ENCODE data around the gene XXYLT1. TPM values are rescaled to one million over a fixed set of nuclear protein-coding genes. Genes with fewer than 3 reads are reported as not detected.

Gene XXYLT1
- total and polyA plus RNA-seq, 10 of the 15 experiments (the other 5 are each of a cell fraction or from before 2014, with no cell fraction given), result 1.2 to 14.2 (median 9.3) TPM

- no peaks in the 10 kb centered on the region; a peak in 1 of 4 replicates for H3K27me3 ChIP-seq (replicated peaks in 1 of 2; ENCODE audit: control insufficient read depth in 2 of 2, insufficient read depth in 2 of 2, low read length in 1 of 2)
- FAIRE-seq (no peak), ATAC-seq (no peak), DNase-seq (ENCODE audit: low read depth, low spot score) (no peak)
- SMC1A ChIA-PET (ENCODE audit: uncharacterized antibody, unreplicated experiment), result no interaction called here
- 33% methylated on average over 11 of the region's 11 CpGs for WGBS (ENCODE audit: insufficient coverage, insufficient replicate concordance, low lambda C conversion rate, missing lambda C conversion rate)
- no peak overlapping the region for H3K9ac ChIP-seq (ENCODE audit: control insufficient read depth, insufficient read depth, low read length)
- POLR2A ChIA-PET, result no interaction called here
- no peaks in the 10 kb centered on the region for H3K36me3 ChIP-seq (ENCODE audit: control insufficient read depth in 2 of 2, insufficient read depth in 2 of 2, low read length in 1 of 2)
- no peak overlapping the region for H3K4me3 ChIP-seq
- H3K79me2 ChIP-seq (ENCODE audit: control insufficient read depth, insufficient read depth, low read length), result no peaks in the 10 kb centered on the region
- in situ Hi-C loops (cut with MboI) (no loop called here), intact Hi-C loops (cut with micrococcal nuclease; ENCODE audit: unreplicated experiment) (no loop called here)
- no peak overlapping the region for H3K27ac ChIP-seq (ENCODE audit: control insufficient read depth, insufficient read depth)
- H3K4me2 ChIP-seq (ENCODE audit: control insufficient read depth, insufficient read depth), result no peak overlapping the region
- no peak overlapping the region for H2AFZ ChIP-seq (ENCODE audit: control insufficient read depth, low read depth, low read length)
- CTCF ChIA-PET, result no interaction called here
- no peaks in the 10 kb centered on the region for H3K4me1 ChIP-seq (ENCODE audit: control insufficient read depth, insufficient read depth, low read length)
- no peaks in the 10 kb centered on the region for H4K20me1 ChIP-seq (ENCODE audit: control insufficient read depth, insufficient read depth)
- RAD21 ChIA-PET (ENCODE audit: unreplicated experiment), result no interaction called here
- H3K9me3 ChIP-seq (replicated peaks; ENCODE audit: control insufficient read depth, insufficient read depth, low read length), result no peaks in the 10 kb centered on the region
- TF ChIP-seq MEF2B (IDR thresholded peaks at IDR 0.05; ENCODE audit: partially characterized antibody, poor library complexity, severe bottlenecking) (no peak), STAT3 (IDR thresholded peaks at IDR 0.05; ENCODE audit: low read depth, low read length) (no peak), RELA (IDR thresholded peaks at IDR 0.05; ENCODE audit: borderline replicate concordance, partially characterized antibody) (no peak), RB1 (IDR thresholded peaks at IDR 0.05; ENCODE audit: borderline replicate concordance) (no peak), MYC (IDR thresholded peaks at IDR 0.05; ENCODE audit: insufficient read depth, insufficient read length, insufficient replicate concordance, low read length, severe bottlenecking) (no peak), MAX (IDR thresholded peaks at IDR 0.05; ENCODE audit: low read depth, low read length) (no peak), POLR2A (IDR thresholded peaks at IDR 0.05; ENCODE audit: low read depth, low read length) (no peak), BCL11A (IDR thresholded peaks at IDR 0.05; ENCODE audit: low read depth, low read length) (no peak), IRF3 (IDR thresholded peaks at IDR 0.05) (no peak), PML (IDR thresholded peaks at IDR 0.05; ENCODE audit: low read length) (no peak), ZBTB40 (IDR thresholded peaks at IDR 0.05; ENCODE audit: borderline replicate concordance) (no peak), EGR1 (IDR thresholded peaks at IDR 0.05; ENCODE audit: borderline replicate concordance in 1 of 2, low read depth in 2 of 2, low read length in 2 of 2) (no peak)
- no TSS peak for BruUV-seq (replicated peaks)
Measured at GRCh38 chr3:195034541-195034940, 236.4 kb downstream of the XXYLT1 start.
